Measurements from ENCODE around the gene EHMT1.

DNA sequence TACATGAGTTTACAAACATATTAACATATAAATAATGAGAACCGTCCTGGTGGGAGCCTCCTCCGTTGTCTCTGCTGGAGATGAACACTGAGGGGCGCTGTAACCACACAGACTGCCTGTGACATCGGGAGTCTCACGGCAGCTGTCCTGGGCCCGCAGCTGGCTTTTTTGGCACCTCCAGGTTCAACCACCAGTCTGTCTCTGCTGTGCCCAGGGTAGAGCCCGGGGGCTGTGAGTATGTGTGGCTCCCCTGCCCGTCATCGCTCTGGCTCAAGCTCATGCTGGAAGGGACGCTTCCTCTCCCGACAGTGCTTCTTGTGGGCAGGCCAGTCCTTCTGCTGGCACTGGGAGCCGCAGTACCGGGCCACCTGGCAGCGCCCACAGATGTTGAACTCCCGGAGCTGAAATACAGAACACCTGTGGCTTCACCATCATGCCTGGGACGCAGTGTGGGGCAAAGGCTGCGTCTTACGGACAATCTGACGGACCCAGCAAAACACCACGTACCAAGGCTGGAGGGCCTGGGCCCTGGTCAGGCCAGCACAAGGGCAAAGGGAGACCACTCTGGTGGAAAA, 36.4 kb upstream of the EHMT1 start:
- no peak for TF ChIP-seq EZH2 (IDR thresholded peaks at IDR 0.05)
- TF ChIP-seq POLR2AphosphoS5 (IDR thresholded peaks at IDR 0.05; ENCODE audit: borderline replicate concordance, low read depth, low read length) = no peak
